Measurements from ENCODE around the gene ZKSCAN3.

- no peak for TF ChIP-seq CTCF (conservative IDR thresholded peaks at IDR 0.05; ENCODE audit: low read depth, low read length)
- no peak for TF ChIP-seq POLR2A (IDR thresholded peaks at IDR 0.05; ENCODE audit: low read depth, low read length)
- no peak for TF ChIP-seq MAZ (IDR thresholded peaks at IDR 0.05; ENCODE audit: borderline replicate concordance, low read depth, low read length)
Observed at GRCh38 chr6:28315628-28316027, 34.1 kb upstream of the ZKSCAN3 start.
